Measurements from ENCODE around the gene HEXIM1.

DNA sequence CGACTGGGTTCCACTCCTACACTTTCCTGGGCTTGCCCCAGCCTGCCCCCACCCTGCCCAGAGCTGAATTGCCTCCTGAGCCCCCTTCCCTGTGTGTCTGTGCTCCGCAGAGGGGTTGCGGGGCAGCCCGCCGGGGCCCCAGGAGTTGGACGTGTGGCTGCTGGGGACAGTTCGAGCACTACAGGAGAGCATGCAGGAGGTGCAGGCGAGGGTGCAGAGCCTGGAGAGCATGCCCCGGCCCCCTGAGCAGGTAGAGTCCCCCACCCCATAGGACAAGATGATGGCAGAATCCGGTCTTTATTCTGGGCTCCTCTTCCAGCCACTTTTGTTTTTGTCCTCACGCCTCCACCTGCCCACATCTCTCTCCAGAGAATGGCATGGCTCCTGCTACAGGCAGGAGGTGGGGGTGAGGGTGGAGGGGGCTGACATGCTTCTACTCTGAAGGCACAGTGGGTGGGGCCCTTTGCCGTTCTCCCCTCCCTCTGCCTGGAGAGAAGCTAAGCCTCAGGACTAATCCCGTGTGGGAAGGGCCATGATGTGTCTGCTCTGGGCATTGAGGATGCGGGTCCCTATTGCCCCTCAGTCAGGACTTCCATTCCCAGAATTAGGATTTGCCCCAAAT is 9.3 kb upstream of the HEXIM1 start:
- TF ChIP-seq, protein P1, sequence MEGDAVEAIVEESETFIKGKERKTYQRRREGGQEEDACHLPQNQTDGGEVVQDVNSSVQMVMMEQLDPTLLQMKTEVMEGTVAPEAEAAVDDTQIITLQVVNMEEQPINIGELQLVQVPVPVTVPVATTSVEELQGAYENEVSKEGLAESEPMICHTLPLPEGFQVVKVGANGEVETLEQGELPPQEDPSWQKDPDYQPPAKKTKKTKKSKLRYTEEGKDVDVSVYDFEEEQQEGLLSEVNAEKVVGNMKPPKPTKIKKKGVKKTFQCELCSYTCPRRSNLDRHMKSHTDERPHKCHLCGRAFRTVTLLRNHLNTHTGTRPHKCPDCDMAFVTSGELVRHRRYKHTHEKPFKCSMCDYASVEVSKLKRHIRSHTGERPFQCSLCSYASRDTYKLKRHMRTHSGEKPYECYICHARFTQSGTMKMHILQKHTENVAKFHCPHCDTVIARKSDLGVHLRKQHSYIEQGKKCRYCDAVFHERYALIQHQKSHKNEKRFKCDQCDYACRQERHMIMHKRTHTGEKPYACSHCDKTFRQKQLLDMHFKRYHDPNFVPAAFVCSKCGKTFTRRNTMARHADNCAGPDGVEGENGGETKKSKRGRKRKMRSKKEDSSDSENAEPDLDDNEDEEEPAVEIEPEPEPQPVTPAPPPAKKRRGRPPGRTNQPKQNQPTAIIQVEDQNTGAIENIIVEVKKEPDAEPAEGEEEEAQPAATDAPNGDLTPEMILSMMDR (IDR thresholded peaks at IDR 0.05), result no peak
- no peak for TF ChIP-seq POLR2AphosphoS5 (IDR thresholded peaks at IDR 0.05)
- TF ChIP-seq POLR2A (IDR thresholded peaks at IDR 0.05), result no peak

All from prostate gland (tissue), 2 donors.